GM12872 (cell line): ENCODE measurements around the gene PON3.

ENCODE experiments used
- TF ChIP-seq, protein P1 (sequence below): IDR thresholded peaks from 3 replicates; pipeline ENCODE4 v1.5.1; 2011; ENCODE audit warnings: low read depth, mild to moderate bottlenecking, low read length, moderate library complexity; ENCODE audit not compliant: insufficient read depth

PON3 gene

GRCh38 chr7:95338832-95339231, 57.3 kb downstream of the PON3 start:
- TF ChIP-seq, protein P1, sequence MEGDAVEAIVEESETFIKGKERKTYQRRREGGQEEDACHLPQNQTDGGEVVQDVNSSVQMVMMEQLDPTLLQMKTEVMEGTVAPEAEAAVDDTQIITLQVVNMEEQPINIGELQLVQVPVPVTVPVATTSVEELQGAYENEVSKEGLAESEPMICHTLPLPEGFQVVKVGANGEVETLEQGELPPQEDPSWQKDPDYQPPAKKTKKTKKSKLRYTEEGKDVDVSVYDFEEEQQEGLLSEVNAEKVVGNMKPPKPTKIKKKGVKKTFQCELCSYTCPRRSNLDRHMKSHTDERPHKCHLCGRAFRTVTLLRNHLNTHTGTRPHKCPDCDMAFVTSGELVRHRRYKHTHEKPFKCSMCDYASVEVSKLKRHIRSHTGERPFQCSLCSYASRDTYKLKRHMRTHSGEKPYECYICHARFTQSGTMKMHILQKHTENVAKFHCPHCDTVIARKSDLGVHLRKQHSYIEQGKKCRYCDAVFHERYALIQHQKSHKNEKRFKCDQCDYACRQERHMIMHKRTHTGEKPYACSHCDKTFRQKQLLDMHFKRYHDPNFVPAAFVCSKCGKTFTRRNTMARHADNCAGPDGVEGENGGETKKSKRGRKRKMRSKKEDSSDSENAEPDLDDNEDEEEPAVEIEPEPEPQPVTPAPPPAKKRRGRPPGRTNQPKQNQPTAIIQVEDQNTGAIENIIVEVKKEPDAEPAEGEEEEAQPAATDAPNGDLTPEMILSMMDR, result no peak

DNA sequence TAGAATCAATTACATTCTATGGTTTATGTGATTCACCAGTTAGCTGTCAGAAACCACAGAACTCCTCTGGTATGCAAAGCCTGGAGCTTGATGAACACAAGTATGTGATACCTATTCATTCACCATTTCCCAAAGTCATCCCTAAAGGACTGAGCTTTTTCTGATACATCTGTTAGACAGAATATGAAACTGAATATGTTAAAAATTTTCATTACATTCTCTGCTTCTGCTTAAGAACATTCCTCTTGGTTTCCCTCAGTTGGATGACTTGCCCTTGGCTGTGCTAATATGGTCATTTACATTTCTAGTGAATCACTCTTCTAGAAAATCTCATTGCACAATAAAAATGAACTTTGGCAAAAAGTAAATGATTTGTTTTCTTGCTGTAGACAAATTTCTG, 61.1 kb downstream of the PON3 start:
- TF ChIP-seq, protein P1, result no peak

DNA sequence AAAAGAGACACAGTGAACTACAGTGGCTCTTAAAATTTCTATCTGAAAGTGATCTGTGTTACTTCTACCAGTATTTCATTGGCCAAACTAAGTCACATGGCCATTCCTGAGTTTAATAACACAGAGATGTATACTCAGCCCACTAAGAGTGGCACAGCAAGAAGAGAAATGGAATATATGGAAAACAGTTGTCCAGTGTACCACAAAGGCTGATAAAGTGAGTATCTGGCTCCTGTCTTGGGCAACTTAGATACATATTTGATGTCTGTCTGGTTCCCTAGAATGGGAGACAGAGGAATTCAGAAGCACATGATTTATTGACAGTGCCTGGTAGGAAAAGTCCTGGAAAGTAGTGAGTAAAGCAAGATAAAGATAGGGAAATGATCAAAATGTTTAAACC, 61.7 kb downstream of the PON3 start:
- TF ChIP-seq, protein P1, result no peak

- TF ChIP-seq, protein P1, result no peak
These were observed 65.2 kb downstream of the PON3 start for GRCh38 chr7:95330961-95331337.

DNA sequence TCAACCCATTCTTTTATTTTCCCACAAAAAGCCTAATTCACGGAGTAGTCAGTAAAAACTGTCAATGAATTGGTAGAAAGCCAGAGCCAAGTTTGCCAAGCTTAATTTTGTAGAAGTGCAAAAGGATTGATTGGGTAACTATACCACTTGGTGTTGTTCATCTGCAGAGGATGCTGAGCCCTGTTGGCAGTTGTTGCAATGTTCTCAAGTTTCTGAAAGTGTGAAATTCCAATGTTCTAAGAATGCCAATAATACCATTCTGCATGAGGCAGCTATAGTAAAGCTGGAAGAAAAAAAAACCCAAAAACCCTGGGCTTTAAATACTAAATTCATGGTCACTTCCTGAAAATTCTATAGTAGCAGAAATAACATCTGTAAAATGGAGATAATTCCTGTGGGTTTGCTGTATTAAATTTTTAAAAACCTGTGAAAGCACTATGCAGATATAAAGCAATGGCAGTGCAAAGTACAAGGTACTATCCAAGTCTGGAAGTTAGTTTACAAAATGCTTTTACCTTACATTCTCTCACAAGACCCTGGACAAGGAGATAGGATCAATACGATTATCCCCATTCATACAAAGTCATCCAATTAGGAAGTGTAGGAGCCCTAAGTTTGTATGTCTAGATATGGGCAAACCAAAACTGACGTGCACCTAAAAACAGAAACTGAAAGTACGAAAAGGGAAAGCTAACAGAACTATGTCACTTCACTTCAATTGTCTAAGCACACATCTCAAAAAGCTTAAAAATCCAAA, 65.8 kb downstream of the PON3 start:
- TF ChIP-seq, protein P1, result no peak

- TF ChIP-seq, protein P1, result no peak
These were observed 68.8 kb downstream of the PON3 start for GRCh38 chr7:95327356-95327755.

GRCh38 chr7:95324431-95324830, 71.7 kb downstream of the PON3 start, which contains the start of gene PON1:
TSS of gene PON1 (minus strand) at chr7:95324532. CDS start at chr7:95324475, 57 bp downstream.
- TF ChIP-seq, protein P1, result no peak
